Eye (tissue), 1 donor: ENCODE results near the gene KCP.

Source experiments
- DNase-seq: peaks from one replicate; pipeline ENCODE4 v3.0.0-alpha.2; 2015

Gene KCP

GRCh38 chr7:128904381-128905197, 5.9 kb downstream of the KCP start:
- DNase-seq, result peak; percentile 64

GRCh38 chr7:128903621-128904361, 6.7 kb downstream of the KCP start:
- no peak for DNase-seq

GRCh38 chr7:128902761-128903585, 7.5 kb downstream of the KCP start:
- DNase-seq, result no peak

GRCh38 chr7:128900237-128900636, 10.3 kb downstream of the KCP start:
- DNase-seq, result no peak

- no peak for DNase-seq
These were observed 11.1 kb downstream of the KCP start for GRCh38 chr7:128899392-128899791.

GRCh38 chr7:128895320-128895719, 15.2 kb downstream of the KCP start:
- no peak for DNase-seq

GRCh38 chr7:128894101-128894440, 16.4 kb downstream of the KCP start:
- no peak for DNase-seq

- DNase-seq, result no peak
These were observed 17.0 kb downstream of the KCP start for GRCh38 chr7:128893251-128894100.

- no peak for DNase-seq
These were observed 17.8 kb downstream of the KCP start for GRCh38 chr7:128892521-128893250.

- no peak for DNase-seq
These were observed 18.6 kb downstream of the KCP start for GRCh38 chr7:128891942-128892269.

GRCh38 chr7:128891110-128891941, 19.2 kb downstream of the KCP start:
- DNase-seq, result no peak

GRCh38 chr7:128890306-128891109, 20.0 kb downstream of the KCP start:
- DNase-seq, result no peak

GRCh38 chr7:128889121-128889520, 21.4 kb downstream of the KCP start:
- no peak for DNase-seq

GRCh38 chr7:128888756-128889095, 21.8 kb downstream of the KCP start:
- DNase-seq, result no peak

GRCh38 chr7:128888039-128888755, 22.3 kb downstream of the KCP start:
- DNase-seq, result no peak

GRCh38 chr7:128887169-128888038, 23.1 kb downstream of the KCP start:
- no peak for DNase-seq

- no peak for DNase-seq
These were observed 23.9 kb downstream of the KCP start for GRCh38 chr7:128886391-128887168.
